AG09309 (cell line): ENCODE measurements around the gene AP2A2.

Experiments used
- DNase-seq: peaks from one replicate; pipeline ENCODE4 v3.0.0-alpha.2; 2010; ENCODE audit warnings: low read depth
- H3K4me3 ChIP-seq: 2 replicates; pipeline ENCODE4 v1.5.1; 2011; ENCODE audit warnings: mild to moderate bottlenecking, low read depth, low read length, moderate library complexity; ENCODE audit not compliant: control insufficient read depth
- TF ChIP-seq, protein P1 (sequence below): IDR thresholded peaks from 2 replicates; pipeline ENCODE4 v1.5.1; 2011; ENCODE audit warnings: mild to moderate bottlenecking, low read depth, low read length, inconsistent platforms; ENCODE audit not compliant: insufficient read depth, control insufficient read depth; ENCODE audit errors: missing control alignments

AP2A2 gene

DNA sequence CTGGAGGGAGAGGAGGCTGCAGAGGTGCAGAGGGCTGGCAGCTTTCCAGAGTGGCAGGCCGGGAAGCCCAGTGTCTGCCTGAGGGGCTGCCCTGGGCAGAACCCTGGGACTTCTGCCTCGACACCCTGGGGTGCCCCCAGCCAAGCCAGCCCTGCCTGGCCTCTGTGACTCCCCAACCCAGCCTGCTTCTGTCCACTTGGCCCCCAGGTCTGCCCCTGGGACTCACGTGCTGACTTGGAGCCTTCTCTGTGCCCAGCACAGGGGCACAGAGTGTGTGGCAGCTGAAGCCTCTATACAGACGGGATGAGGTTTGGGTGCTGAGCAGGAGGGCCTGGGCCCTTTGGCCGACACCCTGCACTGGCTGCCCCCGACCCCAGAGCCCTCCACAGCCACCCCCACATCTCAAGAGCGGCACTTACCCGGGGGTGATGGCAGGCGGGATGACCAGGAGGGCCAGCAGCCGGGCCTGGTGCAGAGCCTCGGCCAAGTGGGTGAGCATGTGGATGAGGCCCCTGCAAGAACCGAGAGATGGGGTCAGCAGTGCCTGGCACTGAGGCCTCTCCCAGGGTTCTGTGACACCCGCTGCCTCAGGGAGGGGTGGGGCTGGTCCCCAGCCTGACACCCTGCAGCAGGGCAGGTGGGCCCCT lies 32.5 kb upstream of the AP2A2 start:
- no peak overlapping the region for H3K4me3 ChIP-seq
- TF ChIP-seq, protein P1, sequence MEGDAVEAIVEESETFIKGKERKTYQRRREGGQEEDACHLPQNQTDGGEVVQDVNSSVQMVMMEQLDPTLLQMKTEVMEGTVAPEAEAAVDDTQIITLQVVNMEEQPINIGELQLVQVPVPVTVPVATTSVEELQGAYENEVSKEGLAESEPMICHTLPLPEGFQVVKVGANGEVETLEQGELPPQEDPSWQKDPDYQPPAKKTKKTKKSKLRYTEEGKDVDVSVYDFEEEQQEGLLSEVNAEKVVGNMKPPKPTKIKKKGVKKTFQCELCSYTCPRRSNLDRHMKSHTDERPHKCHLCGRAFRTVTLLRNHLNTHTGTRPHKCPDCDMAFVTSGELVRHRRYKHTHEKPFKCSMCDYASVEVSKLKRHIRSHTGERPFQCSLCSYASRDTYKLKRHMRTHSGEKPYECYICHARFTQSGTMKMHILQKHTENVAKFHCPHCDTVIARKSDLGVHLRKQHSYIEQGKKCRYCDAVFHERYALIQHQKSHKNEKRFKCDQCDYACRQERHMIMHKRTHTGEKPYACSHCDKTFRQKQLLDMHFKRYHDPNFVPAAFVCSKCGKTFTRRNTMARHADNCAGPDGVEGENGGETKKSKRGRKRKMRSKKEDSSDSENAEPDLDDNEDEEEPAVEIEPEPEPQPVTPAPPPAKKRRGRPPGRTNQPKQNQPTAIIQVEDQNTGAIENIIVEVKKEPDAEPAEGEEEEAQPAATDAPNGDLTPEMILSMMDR = no peak
- DNase-seq = no peak

DNA sequence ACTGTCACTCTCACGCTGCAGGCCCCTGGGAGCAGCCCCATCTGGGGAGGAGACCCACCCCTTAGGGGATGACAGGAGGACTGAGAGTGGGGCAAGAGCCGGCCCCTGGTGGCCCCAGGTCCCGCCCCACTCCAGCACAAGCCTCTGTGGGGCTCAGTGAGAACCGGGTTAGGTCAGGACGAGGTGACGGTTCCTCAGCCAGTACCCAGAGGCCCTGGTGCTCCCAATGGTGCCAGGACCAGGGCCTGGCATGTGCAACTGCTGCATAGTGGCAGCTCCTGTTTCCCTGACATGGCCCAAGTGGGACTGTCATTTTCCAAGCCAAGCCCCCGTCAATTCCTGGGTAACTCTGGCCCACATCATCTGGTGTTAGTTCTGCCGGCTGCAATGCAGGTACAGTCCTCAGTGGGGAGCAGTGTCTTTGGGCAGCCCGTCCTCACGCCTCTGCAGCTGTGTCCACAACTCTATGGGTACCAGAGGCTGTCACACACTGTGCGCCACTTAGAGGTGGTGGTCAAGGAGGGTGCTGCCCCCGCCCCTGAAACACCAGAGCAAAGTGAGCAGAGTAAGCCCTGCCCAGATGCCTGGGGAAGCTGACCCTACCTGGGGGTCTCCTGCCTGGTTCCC lies 31.0 kb upstream of the AP2A2 start:
- no peak overlapping the region for H3K4me3 ChIP-seq
- TF ChIP-seq, protein P1 = no peak
- no peak for DNase-seq

DNA sequence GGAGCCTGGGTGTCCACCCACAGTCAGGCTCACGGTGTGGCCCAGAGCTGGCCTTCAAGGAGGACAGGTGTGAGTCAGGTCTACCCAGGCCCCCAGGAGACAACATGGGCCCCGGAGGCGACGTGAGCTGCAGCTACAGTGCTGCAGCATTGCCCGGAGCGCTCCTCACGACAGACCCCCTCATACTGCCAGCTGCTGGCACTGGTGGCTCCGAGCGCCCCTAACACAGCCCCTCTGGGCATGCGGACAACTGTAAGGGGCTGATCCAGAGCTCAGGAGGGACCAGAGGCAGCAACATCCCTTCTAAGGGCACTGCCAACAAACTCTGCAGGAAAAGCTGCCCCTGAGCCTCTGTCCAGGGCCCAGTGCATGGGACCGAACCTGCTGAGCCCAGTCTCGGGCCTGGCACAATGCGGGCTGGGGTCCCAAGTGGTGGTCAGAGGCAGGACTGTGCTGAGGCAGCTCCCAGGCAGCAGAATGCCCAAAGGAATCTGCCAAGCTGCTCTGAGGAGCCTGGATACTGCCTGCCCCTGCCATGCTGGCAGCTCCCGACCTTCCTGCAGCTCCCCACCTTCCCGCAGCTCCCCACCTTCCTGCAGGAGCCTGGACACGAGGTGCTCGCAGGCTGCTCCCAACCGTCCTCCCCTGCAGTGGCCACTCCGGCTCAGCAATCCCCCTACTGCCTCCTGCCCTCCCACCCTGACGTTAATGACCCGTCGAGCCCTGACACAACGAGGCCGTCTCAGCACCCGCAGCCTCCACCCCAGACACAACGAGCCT lies 30.1 kb upstream of the AP2A2 start:
- TF ChIP-seq, protein P1 = no peak
- no peak for DNase-seq
- H3K4me3 ChIP-seq = no peak overlapping the region

DNA sequence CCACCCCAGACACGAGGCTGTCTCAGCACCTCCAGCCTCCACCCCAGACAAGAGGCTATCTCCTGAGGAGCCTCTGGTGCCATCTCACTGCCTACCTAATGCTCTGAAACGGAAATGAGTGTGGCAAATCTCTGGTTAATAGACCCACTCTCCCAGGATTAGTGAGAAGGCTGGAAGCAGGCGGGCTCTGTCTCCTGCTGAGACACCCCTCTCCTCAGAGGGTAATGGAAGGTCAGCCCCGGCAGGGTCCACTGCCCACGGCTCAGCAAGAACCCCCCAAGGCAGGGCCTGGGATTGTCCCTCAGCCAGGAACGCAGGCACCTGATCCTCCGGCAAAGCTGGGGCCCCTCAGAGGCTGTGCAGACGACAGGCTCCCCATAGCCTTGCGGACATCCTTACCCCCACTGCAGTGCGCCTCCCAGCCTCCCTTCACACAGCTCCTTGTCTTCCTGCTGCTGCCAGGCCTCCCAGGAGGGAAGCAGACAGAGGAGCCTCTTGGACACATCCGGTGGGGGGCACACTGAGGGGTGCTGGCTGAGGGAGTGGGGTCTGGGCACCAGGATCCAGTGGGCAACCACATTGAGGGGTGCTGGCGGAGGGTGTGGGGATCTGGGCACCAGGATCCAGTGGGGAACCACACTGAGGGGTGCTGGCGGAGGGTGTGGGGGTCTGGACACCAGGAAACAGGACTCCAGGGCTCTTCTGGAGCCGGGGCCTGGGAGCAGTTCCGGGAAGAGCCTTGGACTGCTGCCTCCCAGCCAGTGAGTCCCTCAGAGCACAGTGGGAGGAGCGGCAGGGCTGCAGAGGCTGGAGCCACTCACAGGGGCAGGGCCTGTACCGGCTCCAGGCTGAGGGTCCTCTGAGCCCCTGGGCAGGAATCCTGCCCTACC lies 28.2 kb upstream of the AP2A2 start:
- no peak for DNase-seq
- H3K4me3 ChIP-seq = no peak overlapping the region
- TF ChIP-seq, protein P1 = no peak

DNA sequence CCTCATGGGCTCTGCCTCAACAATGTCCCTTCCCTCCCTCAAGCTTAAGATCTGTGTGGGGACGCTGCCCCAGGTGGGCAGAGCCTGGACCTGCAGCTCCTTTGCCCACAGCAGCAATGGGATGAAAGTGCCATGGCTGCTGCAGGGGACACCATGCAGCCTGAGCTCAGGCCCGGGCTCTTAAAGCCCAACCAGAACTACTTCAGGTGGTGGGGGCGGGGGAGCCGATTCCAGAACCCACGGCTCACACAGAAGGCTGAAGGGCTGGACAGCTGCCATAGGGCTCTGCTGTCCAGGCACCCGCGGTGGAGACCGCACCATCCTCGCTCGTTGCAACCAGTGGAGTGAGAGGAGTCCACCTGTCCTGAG lies 27.5 kb upstream of the AP2A2 start:
- H3K4me3 ChIP-seq = no peak overlapping the region
- TF ChIP-seq, protein P1 = peak; percentile 10
- no peak for DNase-seq

DNA sequence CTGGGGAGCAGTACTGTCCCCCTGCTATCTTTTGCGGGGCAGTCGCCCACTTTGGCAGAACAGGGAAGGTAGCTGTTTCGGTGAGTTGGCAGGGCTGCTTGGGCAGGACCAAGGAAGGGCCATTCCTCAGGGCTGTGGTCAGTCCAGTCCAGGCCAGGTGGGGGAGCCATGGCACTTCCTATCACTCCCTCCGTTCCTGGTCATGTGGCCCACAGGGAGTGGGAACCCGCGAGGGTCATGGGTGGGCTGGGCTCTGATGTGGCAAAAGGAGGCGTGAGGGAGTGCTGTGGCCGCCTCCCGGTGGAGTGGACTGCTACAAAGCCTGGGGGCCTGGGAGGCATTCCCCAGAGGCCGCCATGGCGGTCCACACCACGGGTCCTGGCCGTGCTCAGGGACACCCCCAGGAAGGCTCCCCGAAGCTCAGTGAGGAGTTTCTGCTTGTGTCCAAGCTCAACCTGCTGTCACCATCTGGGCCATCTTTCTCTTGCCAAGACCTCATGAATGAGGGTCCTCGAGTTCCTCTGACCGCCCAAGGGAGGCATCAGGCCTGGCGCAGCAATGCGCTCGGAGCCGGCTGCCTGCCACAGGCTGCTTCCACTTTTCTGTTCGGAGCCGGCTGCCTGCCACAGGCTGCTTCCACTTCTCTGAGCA lies 27.0 kb upstream of the AP2A2 start:
- DNase-seq = no peak

More for the DNA sequence above, 27.0 kb upstream of the AP2A2 start:
- TF ChIP-seq, protein P1 = peak; percentile 18
- H3K4me3 ChIP-seq = no peak overlapping the region
